Activated CD4-positive, CD25-positive, alpha-beta regulatory T cell treated with anti-CD3 and anti-CD28 coated beads, Interleukin-2, amount 50 U/mL, for 16 hours (primary cell): Measurements from ENCODE around the gene CYP27C1.

Experiments
- DNase-seq: peaks from one replicate; pipeline ENCODE4 v3.0.0-alpha.2; 2020; ENCODE audit warnings: low read depth, low spot score

Gene CYP27C1

DNA sequence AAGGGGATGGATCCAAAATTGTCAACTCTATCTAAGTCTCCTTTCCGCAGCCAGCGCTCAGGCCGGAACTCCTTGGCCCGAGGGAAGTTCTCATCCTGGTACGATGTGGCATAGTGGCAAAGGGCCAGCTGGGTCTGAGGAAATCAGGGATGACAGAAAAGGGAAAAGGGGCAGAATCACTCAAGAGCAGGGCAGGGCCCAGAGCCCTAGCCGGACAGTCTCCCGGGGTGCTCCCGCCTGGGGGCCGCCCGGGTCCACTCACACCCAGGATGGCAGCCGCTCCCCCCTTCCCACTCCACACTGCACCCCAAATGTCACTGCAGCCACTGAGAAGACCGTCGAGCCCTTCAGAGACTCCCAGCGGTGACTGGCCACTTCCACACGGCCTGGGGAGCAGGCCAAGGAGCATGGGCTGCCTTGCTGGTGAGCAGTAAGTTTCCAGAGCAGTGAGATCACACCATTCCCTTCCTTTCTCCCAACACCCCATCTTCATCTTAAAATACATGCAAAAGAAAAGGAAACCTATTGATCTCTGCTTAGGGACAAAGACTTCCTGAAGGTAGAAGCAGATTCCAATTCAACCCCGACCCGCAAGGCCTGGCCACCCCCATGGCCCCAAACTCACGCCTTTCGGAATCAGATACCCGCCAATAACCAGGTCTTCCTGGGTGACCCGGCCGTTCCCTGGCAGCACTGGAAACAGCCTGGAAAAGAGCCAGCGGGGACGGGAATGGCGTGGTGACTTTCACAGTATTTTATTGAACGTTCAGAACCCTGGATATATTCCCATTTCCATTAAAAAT lies 26.7 kb downstream of the CYP27C1 start:
- DNase-seq, result no peak

DNA sequence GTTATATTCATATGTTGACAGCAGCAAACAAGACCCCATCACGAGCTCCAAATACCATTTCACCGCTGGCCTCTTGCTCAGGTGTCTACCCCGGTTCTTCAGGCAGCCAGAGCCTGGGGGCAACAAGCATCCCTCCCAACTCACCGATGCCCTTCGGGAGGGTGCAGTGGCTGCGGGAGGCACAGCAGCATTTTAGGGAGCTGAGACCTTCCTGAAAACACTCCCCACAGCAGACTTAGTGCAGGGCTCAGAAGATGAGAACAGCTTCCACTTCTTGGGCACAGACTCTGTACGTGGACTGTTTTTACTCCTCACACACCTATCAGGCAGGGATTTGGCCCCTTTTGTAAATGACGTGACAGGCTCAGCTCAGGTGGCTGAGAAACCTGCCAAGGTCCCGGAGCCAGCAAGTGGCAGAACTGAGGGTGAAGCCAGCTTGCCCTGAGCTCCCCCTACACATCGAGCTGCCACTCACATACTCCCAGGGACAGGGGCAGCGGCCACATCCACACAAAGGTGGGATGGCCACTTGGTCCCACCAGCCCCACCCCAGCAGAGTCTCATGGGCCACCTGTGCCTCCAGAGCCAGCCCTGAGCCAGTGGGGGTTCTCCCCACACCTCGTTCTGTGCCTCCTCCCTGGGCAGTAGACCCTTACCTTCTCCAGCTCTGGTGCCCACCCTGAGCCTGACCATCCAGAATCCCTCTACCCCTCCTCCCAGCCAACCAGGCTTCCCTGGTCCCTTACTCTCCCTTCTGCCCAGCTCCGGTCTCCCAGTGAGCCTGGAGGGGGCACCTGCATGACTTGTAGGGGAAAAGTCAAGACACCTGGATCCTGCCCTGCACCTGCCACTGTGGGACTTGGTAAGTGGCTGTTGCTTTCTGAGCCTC lies 28.5 kb downstream of the CYP27C1 start:
- DNase-seq, result no peak

DNA sequence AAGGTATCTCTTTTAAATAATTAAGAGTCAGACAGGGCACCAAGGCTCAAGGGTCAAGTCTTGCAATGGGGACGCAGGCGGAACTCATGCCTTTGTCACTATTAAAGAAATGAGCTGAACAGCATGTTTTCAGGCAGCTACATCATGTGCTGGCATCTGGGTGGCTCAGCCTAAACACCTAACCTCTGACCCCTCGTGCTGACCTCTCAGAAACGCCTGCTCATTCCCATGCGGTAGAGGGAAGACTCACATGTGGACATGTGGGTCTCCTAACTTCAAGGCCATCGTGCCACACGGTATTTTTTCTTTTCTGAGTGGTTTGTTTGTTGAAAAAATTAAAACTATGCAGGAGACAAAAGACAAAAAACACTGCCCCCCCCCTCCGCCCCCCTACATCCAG lies 31.3 kb downstream of the CYP27C1 start:
- DNase-seq, result no peak

DNA sequence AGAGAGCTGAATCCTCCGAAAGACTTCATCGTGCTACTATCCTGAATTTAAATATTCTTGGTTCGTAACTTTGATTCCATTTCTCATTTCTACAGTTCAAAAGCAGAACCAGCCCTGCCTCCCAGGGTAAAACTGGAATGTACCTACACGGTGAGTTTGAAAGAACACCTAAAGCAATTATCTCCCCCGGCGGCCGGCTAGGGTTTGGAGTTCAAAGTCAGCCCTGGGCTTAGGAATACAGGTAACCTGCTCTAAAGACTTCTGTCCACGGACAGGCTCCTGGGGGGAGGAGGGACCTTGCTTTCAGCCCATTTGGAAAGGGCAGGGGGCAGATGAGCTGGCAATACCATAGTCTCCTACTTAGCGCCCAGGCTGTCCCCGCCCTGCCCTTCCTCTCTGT lies 32.3 kb downstream of the CYP27C1 start:
- DNase-seq, result no peak

DNA sequence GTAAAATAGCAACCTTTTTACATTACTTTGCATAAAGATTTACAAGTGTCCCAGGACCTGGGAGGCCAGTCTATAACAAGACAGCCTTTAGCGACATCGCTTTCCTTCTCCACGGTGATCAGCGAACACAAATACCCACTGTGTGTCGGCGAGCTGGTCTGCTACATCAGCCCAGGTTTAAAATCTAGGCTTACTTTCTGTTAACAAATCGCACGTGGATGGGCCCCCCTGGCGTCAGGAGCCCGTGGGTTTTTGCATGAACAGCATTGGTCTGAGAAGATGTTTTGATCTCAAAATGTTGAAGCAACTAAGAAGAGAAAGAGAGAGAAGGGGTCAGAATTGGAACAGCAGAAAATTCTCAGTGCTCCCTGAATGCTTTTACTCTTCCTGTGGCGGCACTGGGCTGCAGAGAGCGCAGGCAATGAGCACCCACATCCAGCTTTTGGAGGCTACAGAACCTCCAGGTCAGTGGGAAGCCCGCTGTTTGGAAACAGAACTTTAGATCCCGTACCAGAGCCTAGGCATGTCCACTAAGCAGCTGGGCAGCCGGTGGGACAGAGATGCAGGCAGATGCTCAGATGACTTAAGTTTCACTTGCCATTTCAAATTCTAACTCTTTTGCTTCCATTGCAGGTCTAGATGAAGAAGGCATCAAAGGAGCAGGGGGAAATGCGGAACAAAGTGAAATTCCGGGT lies 32.9 kb downstream of the CYP27C1 start:
- DNase-seq, result no peak

DNA sequence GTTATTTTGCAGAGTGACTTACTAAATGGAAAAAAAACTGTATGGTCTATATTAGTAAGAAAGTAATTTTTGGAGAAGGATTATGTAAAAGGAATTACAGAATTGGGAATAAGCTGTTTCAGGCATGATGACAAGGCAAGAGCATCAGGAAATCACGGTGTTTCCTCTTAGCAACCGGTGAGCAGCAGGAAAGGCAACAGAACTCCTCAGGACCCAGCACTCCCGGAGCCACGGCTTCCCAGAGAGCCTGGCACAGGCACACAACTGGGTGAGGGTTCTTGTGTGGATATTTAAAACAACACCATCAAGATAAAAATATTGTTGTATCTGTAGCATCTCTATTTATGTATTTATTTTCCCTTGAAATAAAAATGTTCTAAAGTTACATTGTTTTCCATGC lies 34.4 kb downstream of the CYP27C1 start:
- DNase-seq, result no peak

DNA sequence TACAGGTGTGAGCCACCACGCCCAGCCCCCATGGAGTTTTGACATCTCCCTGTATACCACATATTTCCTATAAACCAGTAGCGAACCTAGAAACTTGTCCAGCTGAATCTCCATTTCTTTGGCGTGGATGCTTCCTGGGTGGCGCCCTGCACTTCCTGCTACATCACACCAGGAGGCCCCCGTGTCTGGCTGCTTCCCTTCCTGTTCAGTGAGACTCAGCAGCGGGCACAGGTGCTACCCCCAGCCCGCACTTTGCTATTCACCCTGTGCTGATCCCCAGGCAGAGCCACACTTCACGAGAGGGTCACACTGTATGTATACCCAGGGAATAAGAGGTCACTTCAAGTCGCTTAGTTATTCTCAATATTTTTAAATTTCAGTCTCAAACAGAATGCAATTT lies 35.0 kb downstream of the CYP27C1 start:
- no peak for DNase-seq

DNA sequence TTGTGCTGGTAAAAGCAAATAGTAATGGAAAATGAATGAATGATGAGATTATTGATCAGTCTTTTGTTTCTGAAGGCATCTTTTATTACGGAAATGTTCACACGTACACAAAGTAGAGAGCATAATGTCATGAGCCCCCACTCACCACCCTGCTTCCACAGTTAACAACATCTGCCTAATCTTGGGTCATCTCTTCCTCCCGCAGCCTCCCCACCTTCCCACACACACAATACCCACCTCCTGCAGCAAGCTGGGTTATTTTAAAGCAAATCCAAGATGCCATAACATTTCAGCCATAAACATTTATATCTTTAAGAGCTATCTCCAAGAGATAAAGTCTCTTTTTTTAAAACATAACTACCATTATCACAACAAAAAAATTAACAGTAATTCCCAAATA lies 36.3 kb downstream of the CYP27C1 start:
- no peak for DNase-seq

DNA sequence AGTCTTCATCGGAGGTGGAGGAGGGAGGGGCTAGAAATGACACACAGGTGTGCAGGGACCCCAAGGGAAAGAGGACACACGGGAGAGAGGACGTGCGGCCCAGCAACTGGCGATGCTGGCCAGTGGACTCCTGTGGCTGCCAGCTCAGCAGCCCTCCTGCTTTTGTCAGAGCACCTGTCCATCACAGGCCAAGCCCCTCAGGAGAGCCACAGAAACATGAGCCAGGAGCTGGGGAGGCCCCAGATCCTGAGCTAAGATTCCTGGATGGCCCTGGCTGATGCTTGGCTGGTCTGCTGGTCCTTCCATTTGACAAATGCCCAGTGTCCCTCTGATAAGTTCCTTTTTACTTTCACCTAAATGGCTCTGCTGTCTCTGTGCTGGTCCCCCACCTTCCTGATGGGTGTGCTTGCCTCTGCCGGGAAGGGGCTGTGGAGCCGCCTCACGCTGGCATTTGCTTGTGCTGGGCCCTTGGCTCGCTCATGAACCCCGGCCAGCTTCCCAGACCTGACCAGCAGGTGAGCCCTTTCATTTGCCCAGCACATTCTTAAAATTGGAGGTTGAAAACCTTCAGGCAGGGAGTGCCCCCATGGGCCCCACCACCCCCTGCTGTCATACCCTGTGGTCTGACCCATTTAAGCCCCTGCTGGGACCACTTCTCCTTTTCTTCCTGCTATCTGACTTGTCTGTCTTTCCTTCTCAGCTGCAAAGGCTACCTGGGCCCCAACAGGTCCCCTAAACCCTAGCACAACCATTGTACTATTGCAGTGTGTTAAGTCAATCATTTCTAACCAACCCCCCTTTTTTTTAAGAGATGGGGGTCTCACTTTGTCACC lies 37.3 kb downstream of the CYP27C1 start:
- no peak for DNase-seq

DNA sequence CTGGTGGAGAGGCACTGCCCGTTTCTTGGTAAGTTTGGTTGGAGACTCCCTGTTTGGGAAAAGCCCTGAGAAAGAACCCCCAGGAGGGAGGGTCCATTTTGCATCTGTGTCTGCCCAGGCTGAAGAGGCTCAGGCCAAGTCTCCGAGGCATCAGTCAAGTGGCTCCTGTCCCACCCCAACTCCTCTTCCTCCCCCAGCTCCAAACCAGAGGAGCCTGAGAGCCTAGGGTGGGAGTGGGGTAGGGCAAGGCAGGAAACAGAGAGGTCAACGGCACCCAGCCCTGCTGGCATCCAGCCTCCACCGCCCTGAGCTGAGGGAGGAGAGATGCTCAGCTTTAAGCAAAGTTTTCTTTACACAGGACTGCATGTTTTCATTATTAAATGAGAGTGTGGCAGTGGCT lies 38.2 kb downstream of the CYP27C1 start:
- DNase-seq, result no peak

DNA sequence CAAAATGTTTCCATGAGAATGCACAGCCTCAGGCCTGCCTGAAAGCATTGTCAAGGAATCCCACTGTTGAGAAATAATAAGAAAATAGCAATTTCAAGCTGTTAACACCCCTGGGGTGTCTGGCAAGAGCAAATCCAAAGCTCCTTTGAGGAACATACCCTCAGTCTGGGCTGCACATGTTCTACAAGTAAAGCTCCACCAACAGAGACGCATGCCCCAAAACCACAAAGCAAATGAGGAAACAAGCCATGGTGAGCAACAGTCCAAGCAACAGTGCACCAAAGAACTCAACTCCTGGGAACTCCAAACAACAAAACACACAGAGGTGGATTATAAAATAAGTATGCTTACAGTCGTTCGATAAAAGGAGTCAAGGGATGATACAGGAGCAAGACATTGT lies 40.3 kb downstream of the CYP27C1 start:
- DNase-seq, result no peak

DNA sequence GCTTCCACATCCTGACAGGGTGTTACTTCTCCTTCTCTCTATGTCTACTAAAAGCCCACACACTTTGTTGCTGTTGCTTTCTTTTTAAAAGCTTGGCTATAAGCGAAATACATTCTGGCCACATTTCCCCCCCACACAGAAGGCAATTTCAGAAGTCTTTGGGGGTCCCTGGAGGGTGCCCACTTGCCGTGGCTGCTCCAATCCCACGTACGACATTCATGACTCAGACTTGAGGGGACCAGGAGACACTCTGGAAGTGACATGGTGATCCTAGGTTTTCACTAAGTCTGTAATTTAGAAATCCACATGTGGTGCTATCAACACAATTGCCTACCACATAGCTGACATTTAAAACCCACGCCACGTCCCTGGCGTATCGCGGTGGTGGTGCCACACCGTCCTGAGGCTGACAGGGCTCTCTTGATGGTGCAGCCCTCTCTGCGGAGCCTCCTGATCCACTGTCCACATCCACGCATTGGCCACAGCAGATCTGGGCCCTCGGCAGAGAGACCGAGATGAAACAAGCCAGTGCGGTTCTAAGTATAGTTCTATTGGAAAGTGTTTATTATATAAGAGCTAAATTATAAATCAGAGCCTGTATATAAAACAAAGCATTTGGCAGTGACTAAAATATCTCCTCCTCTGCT lies 42.4 kb downstream of the CYP27C1 start:
- DNase-seq, result no peak

DNA sequence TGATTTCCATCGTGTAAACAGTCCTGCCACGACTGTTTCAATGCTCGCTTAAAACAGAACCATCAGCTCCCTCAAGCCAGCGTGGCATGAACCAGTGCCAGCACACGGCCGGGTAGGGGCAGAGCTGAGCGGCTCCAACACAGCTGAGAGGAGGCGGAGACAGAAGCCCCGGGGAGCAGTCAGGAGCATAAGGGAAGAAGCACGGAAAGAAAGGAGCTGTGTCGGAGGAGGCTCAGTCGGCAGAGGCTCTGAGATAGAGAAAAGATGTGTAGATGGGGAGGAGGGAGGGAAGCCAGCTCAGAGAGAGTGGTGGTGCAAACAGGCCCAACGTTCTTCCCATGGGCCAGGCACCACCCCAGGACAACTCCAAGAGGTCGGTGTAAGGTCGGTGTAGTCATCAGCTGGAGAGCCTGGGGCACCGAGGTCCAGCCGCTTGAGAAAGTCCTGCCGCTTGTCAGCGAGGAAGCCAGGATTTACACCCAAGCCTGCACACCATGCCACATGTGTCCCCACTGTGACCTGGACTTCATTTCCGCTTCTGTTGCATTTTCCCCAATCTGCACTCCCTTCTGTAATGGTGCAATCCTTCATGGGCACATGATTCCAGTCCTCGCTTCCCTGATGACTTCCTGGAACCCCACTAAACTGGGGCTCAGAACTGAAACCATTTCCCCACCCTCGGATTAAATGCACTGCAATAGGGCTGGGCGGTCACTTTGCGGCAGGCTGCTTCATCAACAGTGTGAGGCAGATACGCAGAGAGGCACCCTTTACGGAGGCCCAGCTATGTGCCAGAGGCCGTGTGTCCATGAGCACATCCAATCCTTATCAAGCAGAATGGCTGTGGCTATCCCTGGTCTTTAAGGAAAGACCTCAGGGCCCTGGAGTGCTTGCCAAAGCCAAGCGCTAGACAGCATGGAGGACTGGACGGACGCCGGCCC lies 43.5 kb downstream of the CYP27C1 start:
- DNase-seq, result no peak

DNA sequence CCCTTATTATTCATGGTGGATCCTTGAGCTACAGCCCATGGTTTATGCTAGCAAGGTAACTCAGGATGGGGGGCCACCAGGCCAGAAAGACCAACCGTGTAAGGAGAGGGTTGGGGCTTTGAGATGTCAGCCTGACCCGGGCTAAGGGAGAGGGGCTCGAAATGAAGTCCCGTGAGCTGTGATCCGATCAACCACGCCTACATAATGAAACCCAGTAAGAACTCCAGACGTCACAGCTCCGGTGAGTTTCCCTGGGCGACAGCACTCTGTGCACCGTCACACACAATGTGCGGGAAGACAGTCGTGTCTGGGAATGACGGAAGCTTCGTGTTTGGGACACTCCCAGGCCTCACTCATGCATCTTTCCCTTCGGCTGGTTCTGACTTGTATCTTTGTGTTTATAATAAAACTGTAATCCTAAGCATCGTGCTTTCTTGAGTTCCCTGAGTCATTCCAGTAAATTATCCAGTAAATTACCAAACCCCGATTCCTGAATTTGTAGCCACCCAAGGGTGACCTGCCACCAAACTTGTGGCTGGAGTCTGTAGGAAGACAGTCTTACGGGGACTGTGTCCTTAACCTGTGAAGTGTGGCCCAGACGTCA lies 44.2 kb downstream of the CYP27C1 start:
- no peak for DNase-seq

DNA sequence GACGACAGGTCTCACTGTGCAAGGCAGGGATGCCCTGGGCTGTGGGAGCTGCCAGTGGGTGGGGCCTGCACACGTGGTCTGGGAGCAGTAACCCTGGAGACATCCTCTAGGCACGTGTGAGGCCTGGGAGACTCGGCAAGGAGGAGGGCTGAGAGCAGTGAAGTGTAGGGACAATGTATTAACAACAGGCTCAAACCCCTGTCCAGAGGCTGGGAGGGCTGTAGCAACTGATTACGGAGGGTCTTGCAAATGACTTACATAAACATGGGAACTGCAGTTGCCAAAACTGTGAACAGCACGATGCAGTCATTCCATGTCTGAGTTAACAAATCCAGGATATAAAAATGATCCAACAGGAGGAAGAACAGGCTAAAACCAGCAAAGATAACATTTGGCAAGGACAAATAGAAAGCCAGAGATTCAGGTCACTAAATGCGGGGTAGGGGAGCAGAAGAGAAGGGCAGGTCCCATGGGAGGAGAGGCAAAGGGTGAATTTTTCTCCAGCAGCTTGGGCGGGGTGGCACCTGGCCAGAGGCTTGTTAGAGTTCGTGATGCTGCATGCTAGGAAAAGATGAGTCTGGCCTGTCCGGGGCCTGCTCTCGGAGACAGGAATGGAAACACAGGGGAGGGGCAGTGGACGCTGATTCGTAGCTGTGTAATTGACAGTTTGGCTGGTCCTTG lies 44.9 kb downstream of the CYP27C1 start:
- no peak for DNase-seq

DNA sequence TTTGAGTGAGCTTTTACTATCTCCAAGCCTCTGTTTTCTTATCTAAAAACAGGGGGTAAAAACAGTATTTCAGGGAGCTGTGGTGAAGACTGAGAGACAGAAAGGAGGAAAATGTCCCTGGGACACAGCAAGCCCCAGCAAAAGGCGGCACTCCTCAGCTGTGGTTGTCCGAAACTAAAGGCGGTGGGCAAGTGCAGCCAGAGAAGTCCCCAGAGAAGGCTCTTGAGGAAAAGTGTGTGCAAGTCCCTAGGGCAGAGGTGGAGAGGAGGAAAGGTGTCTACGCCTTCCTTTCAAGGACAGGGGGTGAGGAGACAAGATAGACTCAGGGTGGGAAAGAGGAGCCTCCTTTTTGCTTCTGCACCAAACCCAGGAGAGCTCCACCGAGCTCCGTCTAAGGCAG lies 45.5 kb downstream of the CYP27C1 start:
- no peak for DNase-seq

DNA sequence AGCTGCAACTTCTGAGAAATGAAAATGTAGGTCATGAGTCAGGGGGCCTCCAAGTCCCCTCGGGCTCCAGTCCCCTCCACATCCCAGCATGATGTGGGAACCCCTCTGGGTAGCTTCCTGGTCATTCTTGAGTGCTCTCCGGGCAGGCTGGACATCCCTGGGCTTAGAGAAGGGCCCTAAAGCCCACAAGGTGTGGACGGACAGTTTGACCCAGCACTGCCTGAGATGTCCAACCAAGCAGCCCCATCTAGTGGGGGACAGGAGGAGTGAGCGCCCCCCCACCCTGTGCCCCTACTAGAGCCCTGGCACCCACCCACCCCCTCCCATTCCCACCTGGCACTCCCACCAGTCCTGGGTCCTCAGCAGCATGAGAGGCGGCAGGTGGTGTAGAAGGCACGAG lies 46.0 kb downstream of the CYP27C1 start:
- no peak for DNase-seq

DNA sequence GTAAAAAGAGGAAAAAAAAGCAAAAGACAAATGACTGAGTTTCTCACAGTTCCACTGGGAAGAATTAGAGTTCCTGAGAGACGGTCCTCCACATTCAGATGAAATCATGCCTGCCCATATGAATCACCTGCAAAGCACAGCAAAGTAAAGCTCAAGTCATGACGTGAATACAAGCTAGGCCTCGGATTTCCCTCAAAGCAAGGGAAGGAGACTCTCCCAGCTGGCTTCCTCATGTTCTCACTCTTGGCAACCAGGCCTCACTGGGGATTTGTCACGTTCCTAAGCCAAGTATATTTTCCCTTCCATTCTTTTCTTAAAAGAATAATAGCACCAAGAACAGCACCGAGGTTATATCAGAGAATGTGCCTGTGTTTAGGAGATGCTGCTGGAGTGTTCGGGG lies 47.0 kb downstream of the CYP27C1 start:
- no peak for DNase-seq

DNA sequence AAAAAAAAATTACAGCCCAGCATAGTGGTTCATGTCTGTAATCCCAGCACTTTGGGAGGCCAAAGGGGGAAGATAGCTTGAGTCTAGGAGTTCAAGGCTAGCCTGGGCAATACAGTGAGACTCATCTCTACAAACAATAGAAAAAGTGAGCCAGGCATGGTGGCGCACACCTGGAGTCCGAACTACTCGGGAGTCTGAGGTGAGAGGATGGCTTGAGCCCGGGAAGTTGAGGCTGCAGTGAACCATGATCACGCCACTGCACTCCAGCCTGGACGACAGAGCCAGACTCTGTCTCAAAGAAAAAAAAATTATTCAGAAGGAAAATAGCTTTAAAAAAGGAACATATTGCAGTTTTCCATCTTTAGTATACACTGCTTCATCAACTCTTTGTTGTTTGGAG lies 47.8 kb downstream of the CYP27C1 start:
- no peak for DNase-seq
